GM23338 (cell line): Measurements from ENCODE around the gene NINJ2.

Experiments
- CREB1 ChIP-seq: fragments of 250-450 bp; sonication (Bioruptor Pico); IDR thresholded peaks from 2 replicates; pipeline ENCODE4 v1.5.0; 2020; ENCODE audit warnings: low read depth, mild to moderate bottlenecking, moderate library complexity
- CTCF ChIP-seq, 2 experiments: fragments of 200-600 bp in 1 of 2; sonication (generic) in 1 of 2; conservative IDR thresholded peaks; 2 replicates each; pipeline versions ENCODE4 v1.5.1 to v1.6.1; 2016 to 2017; ENCODE audit warnings: antibody characterized with exemption in 2 of 2, low read depth in 2 of 2, mild to moderate bottlenecking in 2 of 2, moderate library complexity in 1 of 2
- ETS1 ChIP-seq: IDR thresholded peaks from 2 replicates; pipeline ENCODE4 v1.6.1; 2016; ENCODE audit warnings: antibody characterized with exemption
- EZH2 ChIP-seq: fragments of 200-600 bp; sonication (generic); IDR thresholded peaks from one replicate; pipeline ENCODE4 v1.8.0; 2017; ENCODE audit warnings: antibody characterized with exemption, mild to moderate bottlenecking, low read depth; ENCODE audit not compliant: unreplicated experiment
- EZH2phosphoT487 ChIP-seq: fragments of 200-600 bp; sonication (generic); IDR thresholded peaks from one replicate; pipeline ENCODE4 v1.8.1; 2018; ENCODE audit warnings: antibody characterized with exemption; ENCODE audit not compliant: unreplicated experiment
- JUNB ChIP-seq: IDR thresholded peaks from one replicate; pipeline ENCODE4 v1.6.1; 2016; ENCODE audit warnings: antibody characterized with exemption; ENCODE audit not compliant: unreplicated experiment
- NANOG ChIP-seq: IDR thresholded peaks from 2 replicates; pipeline ENCODE4 v1.6.1; 2016; ENCODE audit warnings: antibody characterized with exemption, borderline replicate concordance
- POLR2AphosphoS5 ChIP-seq: IDR thresholded peaks from 2 replicates; pipeline ENCODE4 v1.6.1; 2016; ENCODE audit warnings: antibody characterized with exemption, low read depth
- REST ChIP-seq: IDR thresholded peaks from one replicate; pipeline ENCODE4 v1.6.1; 2018; ENCODE audit warnings: antibody characterized with exemption; ENCODE audit not compliant: unreplicated experiment
- STAT1 ChIP-seq: IDR thresholded peaks from one replicate; pipeline ENCODE4 v1.6.1; 2016; ENCODE audit warnings: antibody characterized with exemption; ENCODE audit not compliant: unreplicated experiment
- ZNF114 ChIP-seq: fragments of 250-450 bp; sonication (Bioruptor Pico); IDR thresholded peaks from 2 replicates; pipeline ENCODE4 v1.5.0; 2020; ENCODE audit warnings: mild to moderate bottlenecking, moderate library complexity
- ZNF331 ChIP-seq: fragments of 250-450 bp; sonication (Bioruptor Pico); IDR thresholded peaks from 2 replicates; pipeline ENCODE4 v1.5.0; 2020; ENCODE audit warnings: low read depth, mild to moderate bottlenecking, moderate library complexity
- ZNF462 ChIP-seq: fragments of 250-450 bp; sonication (Bioruptor Pico); IDR thresholded peaks from 2 replicates; pipeline ENCODE4 v1.5.0; 2020; ENCODE audit warnings: mild to moderate bottlenecking, moderate library complexity

DNA sequence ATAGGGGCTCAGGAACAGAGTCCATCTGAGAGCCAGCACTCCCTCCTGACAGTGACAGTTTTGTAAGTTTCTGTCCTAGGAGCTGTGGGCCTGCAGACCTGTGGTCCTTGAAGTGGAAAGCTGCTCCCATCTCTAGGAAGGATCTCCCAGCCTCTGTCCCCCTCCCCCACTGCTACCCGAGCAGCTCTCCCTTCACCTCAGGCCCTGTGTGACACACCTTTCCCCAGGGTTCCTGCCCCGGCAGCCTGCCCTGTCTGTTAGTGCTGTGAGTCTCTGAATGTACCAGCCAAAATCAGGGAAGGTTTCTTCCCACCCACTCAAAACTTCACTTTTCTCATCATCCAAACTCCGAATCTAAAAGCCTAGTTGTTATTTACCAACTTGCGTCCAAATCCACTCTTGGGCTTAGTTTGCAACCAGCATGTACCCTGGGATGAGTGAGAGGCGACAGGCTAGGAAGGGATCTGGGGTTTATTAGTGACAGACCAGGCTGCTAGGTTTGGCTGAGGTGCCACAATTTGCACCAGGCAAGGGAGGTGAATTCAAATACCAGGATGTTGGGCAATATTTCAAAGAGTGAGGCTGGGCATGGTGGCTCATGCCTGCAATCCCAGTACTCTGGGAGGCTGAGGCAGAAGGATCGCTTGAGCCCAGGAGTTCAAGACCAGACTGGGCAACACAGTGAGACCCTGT is 39.9 kb downstream of the NINJ2 start:
- TF ChIP-seq CTCF (conservative IDR thresholded peaks at IDR 0.05; ENCODE audit: low read depth in 2 of 2) = no peak
- no peak for TF ChIP-seq EZH2
- TF ChIP-seq POLR2AphosphoS5 = no peak
- no peak for TF ChIP-seq CREB1 (CRISPR knock-in tag)
- no peak for TF ChIP-seq STAT1
- TF ChIP-seq ETS1 = no peak
- TF ChIP-seq REST = no peak
- TF ChIP-seq NANOG = no peak
- TF ChIP-seq EZH2phosphoT487 = no peak
- TF ChIP-seq JUNB = no peak
- no peak for TF ChIP-seq ZNF331 (CRISPR knock-in tag)
- no peak for TF ChIP-seq ZNF114 (CRISPR knock-in tag)
- TF ChIP-seq ZNF462 (CRISPR knock-in tag) = no peak
